ENCODE results near the gene PRLH. TPM values are rescaled to one million over a fixed set of nuclear protein-coding genes. Genes with fewer than 3 reads are reported as not detected.

PRLH gene
- total and polyA plus RNA-seq, 8 donors = not detected

DNA sequence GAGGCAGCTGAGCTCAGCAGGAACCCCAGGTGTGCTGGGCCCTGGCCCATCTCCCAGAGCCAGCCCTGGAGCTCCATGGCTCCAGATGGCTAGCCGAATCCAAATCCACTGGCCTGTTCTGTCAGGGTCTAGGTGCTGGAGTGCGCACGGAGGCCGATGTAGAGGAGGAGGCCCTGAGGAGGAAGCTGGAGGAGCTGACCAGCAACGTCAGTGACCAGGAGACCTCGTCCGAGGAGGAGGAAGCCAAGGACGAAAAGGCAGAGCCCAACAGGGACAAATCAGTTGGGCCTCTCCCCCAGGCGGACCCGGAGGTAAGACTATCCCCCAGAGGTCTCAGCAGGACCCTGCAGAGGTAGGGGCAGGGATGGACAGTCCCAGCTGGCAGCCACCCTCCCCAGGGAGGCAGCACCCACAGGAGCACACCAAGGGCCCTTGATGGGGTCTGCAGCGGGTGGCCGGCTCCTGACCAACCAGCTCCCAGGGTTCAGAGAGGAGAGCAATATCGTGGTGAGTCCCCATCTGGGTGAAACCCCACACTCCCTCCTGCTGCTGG, 26.1 kb upstream of the PRLH start:
- Histone ChIP-seq H3K9me3 (no peaks in the 10 kb centered on the region), H3K27ac (no peak overlapping the region), H3K36me3 (peaks cover 0 to 46% of the 10 kb centered on the region in 2 donors), H3K27me3 (no peaks in the 10 kb centered on the region), H3K4me1 (peaks cover 0 to 11% of the 10 kb centered on the region in 2 donors), H3K4me3 (no peak overlapping the region)
- TF ChIP-seq CTCF (IDR thresholded peaks at IDR 0.05) = no peak
- ATAC-seq (no peak), DNase-seq (no peak)
- intact Hi-C loops (cut with DNase I) = no loop called here

GRCh38 chr2:237540823-237541222, 25.6 kb upstream of the PRLH start:
- ATAC-seq = peak; percentile 50
- intact Hi-C loops (cut with DNase I) = no loop called here
- Histone ChIP-seq H3K27ac (no peak overlapping the region), H3K4me3 (no peak overlapping the region), H3K9me3 (no peaks in the 10 kb centered on the region), H3K36me3 (peaks cover 0 to 45% of the 10 kb centered on the region in 2 donors), H3K27me3 (no peaks in the 10 kb centered on the region), H3K4me1 (peaks cover 0 to 11% of the 10 kb centered on the region in 2 donors)
- peak in 1 of 4 donors; percentile 24 for DNase-seq
- TF ChIP-seq CTCF (IDR thresholded peaks at IDR 0.05) = no peak

DNA sequence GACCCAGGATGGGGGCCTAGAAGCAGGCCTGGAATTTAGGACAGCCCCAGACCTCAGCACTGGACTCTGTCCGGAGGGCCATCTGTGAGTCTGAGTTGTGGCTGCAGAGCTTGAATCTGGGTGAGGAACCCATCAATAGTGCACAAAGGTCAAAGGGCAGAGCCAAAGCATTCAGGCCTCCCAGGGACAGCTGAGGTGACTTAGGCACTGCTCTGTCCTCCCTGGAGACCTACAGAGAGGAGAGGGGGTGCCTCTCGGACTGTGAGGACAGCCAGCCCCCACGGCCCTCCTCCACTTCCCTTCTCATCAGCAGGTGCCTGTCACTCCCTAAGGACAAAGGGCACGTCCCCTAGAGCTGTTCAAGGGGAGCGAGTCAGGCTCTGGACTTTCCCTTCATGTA, 25.1 kb upstream of the PRLH start:
- peaks cover 0 to 41% of the 10 kb centered on the region in 2 donors for H3K36me3 ChIP-seq
- no peak for DNase-seq
- no peaks in the 10 kb centered on the region for H3K9me3 ChIP-seq
- intact Hi-C loops (cut with DNase I) = no loop called here
- no peaks in the 10 kb centered on the region for H3K27me3 ChIP-seq
- no peak for TF ChIP-seq CTCF (IDR thresholded peaks at IDR 0.05)
- H3K4me1 ChIP-seq = peaks cover 0 to 11% of the 10 kb centered on the region in 2 donors
- no peak overlapping the region for H3K27ac ChIP-seq
- no peak overlapping the region for H3K4me3 ChIP-seq
- ATAC-seq = no peak

DNA sequence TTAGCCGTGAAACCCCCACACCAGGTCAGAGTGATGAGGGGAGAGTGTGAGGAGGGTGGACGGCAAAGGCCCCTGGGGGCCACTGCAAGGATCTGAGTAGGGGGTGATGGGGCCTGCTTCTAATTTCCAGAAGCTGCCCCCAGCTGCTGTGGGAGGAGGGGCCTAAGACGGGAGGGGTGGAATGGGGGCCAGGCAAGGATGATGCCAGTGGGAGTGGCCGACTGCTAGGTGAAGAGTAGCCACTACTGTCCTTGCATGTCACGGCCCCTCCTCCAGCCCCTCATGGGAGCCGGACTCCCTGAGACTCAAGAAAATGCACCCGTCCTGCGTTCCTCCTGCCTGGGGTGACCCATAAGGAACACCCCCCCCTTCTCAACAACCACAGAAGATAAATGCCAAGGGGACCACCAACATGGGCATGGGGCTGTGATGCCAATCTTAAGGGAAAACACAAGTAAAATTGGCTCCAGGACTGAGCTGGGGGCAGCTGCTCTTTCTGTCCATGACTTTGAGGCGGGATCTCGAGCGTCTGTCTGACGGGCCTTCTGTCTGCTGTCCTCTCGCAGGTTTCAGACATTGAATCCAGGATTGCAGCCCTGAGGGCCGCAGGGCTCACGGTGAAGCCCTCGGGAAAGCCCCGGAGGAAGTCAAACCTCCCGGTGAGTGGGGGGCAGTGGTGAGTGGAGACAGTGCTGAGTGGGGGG, 24.2 kb upstream of the PRLH start:
- H3K27ac ChIP-seq = no peak overlapping the region
- H3K4me1 ChIP-seq = peaks cover 0 to 11% of the 10 kb centered on the region in 2 donors
- H3K9me3 ChIP-seq = no peaks in the 10 kb centered on the region
- H3K27me3 ChIP-seq = no peaks in the 10 kb centered on the region
- H3K4me3 ChIP-seq = no peak overlapping the region
- peaks cover 0 to 36% of the 10 kb centered on the region in 2 donors for H3K36me3 ChIP-seq
- no peak for TF ChIP-seq CTCF (IDR thresholded peaks at IDR 0.05)
- intact Hi-C loops (cut with DNase I) = no loop called here
- ATAC-seq (no peak), DNase-seq (no peak)

DNA sequence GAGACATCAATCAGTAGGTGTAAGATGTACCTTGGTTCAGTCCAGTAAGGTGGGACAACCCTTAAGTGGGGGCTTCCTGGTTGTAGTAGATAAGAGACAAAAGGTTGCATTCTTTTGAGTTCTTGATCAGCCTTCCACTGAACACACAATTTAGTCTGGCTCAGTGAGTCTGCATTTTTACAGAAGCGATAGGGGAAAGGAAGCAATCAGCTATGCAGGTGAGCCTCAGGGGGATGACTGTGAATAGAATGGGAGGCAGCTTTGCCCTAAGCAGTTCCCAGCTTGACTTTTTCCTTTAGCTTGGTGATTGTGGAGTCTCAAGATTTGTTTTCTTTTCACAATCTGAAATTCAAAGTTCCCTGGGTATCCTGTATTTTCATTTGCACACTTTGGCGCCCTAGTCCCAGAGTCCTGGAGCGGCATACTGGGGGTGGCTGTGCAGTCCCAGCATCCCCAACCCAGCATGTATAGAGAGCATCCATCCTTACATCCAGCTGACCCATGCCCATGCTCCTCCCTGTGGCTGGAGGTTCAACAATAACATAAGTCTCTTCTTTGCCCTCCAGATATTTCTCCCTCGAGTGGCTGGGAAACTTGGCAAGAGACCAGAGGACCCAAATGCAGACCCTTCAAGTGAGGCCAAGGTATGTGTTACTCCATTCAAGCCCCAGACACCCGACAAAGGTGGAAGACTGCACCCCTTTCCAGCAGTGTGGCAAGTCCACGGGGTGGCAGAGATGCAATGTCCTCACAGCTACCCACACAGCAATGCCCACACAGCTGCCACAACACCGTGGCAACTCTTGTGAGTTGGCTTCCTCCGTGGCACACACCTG, 20.1 kb upstream of the PRLH start:
- H3K9me3 ChIP-seq = no peaks in the 10 kb centered on the region
- ATAC-seq = peak; percentile 28
- H3K27ac ChIP-seq = no peak overlapping the region
- no peak for DNase-seq
- intact Hi-C loops (cut with DNase I) = no loop called here
- H3K4me3 ChIP-seq = no peak overlapping the region
- H3K27me3 ChIP-seq = no peaks in the 10 kb centered on the region
- no peaks in the 10 kb centered on the region for H3K4me1 ChIP-seq
- TF ChIP-seq CTCF (IDR thresholded peaks at IDR 0.05) = no peak
- peaks cover 0 to 41% of the 10 kb centered on the region in 2 donors for H3K36me3 ChIP-seq
